ENCODE results near the gene SEPTIN14. TPM values are rescaled to one million over a fixed set of nuclear protein-coding genes. Genes with fewer than 3 reads are reported as not detected.

SEPTIN14 gene
- total RNA-seq, 1 donor from 2014 or later, result not detected

- Mint-ChIP-seq H3K9me3 (peaks cover 13% of the 10 kb centered on the region), H3K4me1 (no peaks in the 10 kb centered on the region), H3K36me3 (no peaks in the 10 kb centered on the region), H3K4me3 (no peak overlapping the region), H3K27ac (no peak overlapping the region), H3K27me3 (ENCODE audit: insufficient read depth, low read depth) (peaks cover 5% of the 10 kb centered on the region)
- H3K9me3 ChIP-seq (ENCODE audit: low read depth), result peaks cover 26% of the 10 kb centered on the region
- no peaks in the 10 kb centered on the region for H3K27me3 ChIP-seq
- no peak overlapping the region for H3K9ac ChIP-seq
- DNase-seq (ENCODE audit: low spot score), result no peak
- H3K4me1 ChIP-seq, result no peaks in the 10 kb centered on the region
- H4K20me1 ChIP-seq (ENCODE audit: low read depth), result no peaks in the 10 kb centered on the region
- H3K79me2 ChIP-seq (ENCODE audit: low read depth), result no peaks in the 10 kb centered on the region
- H3K36me3 ChIP-seq, result no peaks in the 10 kb centered on the region
- no peaks in the 10 kb centered on the region for H3F3A ChIP-seq (ENCODE audit: low read depth)
- H3K4me3 ChIP-seq, result no peak overlapping the region
- no peak overlapping the region for H3K27ac ChIP-seq
- no peak overlapping the region for H2AFZ ChIP-seq (replicated peaks)
- TF ChIP-seq EZH2 (IDR thresholded peaks at IDR 0.05) (no peak), CTCF (IDR thresholded peaks at IDR 0.05) (no peak), EZH2phosphoT487 (IDR thresholded peaks at IDR 0.05) (no peak)
- H3K4me2 ChIP-seq, result no peak overlapping the region
Observed at GRCh38 chr7:55794527-55794926, 68.0 kb downstream of the SEPTIN14 start.

- no peaks in the 10 kb centered on the region for H3K36me3 Mint-ChIP-seq
- Histone ChIP-seq H3K27ac (no peak overlapping the region), H3K4me3 (no peak overlapping the region), H3K9ac (no peak overlapping the region), H3K4me1 (no peaks in the 10 kb centered on the region), H3K4me2 (no peak overlapping the region), H3K27me3 (no peaks in the 10 kb centered on the region), H3K36me3 (no peaks in the 10 kb centered on the region), H3K79me2 (ENCODE audit: low read depth) (no peaks in the 10 kb centered on the region), H3K9me3 (ENCODE audit: low read depth) (peaks cover 20% of the 10 kb centered on the region), H4K20me1 (ENCODE audit: low read depth) (no peaks in the 10 kb centered on the region), H2AFZ (replicated peaks) (no peak overlapping the region), H3F3A (ENCODE audit: low read depth) (no peaks in the 10 kb centered on the region)
- no peak overlapping the region for H3K4me3 Mint-ChIP-seq
- no peaks in the 10 kb centered on the region for H3K4me1 Mint-ChIP-seq
- no peak for DNase-seq (ENCODE audit: low spot score)
- H3K9me3 Mint-ChIP-seq, result peaks cover 7% of the 10 kb centered on the region
- peaks cover 5% of the 10 kb centered on the region for H3K27me3 Mint-ChIP-seq (ENCODE audit: insufficient read depth, low read depth)
- TF ChIP-seq EZH2phosphoT487 (IDR thresholded peaks at IDR 0.05), result no peak
- TF ChIP-seq EZH2 (IDR thresholded peaks at IDR 0.05), result no peak
- no peak for TF ChIP-seq CTCF (IDR thresholded peaks at IDR 0.05)
- no peak overlapping the region for H3K27ac Mint-ChIP-seq
Observed at GRCh38 chr7:55792048-55792447, 70.5 kb downstream of the SEPTIN14 start.

DNA sequence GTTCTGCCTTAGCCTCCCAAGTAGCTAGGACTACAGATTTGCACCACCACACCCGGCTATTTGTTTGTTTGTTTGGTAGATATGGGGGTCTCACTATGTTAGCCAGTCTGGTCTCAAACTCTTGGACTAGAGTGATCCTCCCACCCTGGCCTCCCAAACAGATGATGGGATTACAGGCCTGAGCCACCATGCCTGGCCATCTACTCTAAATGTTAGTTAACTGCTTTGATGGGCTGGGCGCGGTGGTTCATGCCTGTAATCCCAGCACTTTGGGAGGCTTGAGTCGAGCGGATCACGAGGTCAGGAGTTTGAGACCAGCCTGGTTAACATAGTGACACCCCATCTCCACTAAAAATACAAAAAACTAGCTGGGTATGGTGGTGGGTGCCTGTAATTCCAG is 74.8 kb downstream of the SEPTIN14 start:
- H3K36me3 ChIP-seq, result no peaks in the 10 kb centered on the region
- no peaks in the 10 kb centered on the region for H3F3A ChIP-seq (ENCODE audit: low read depth)
- H3K4me3 ChIP-seq, result no peak overlapping the region
- Mint-ChIP-seq H3K36me3 (no peaks in the 10 kb centered on the region), H3K27ac (no peak overlapping the region), H3K27me3 (ENCODE audit: insufficient read depth, low read depth) (peaks cover 2% of the 10 kb centered on the region), H3K4me3 (no peak overlapping the region), H3K4me1 (no peaks in the 10 kb centered on the region), H3K9me3 (peaks cover 4% of the 10 kb centered on the region)
- H3K4me1 ChIP-seq, result no peaks in the 10 kb centered on the region
- H4K20me1 ChIP-seq (ENCODE audit: low read depth), result no peaks in the 10 kb centered on the region
- H3K79me2 ChIP-seq (ENCODE audit: low read depth), result no peaks in the 10 kb centered on the region
- H3K27ac ChIP-seq, result no peak overlapping the region
- TF ChIP-seq EZH2 (IDR thresholded peaks at IDR 0.05), result no peak
- no peak for TF ChIP-seq CTCF (IDR thresholded peaks at IDR 0.05)
- TF ChIP-seq EZH2phosphoT487 (IDR thresholded peaks at IDR 0.05), result no peak
- peaks cover 9% of the 10 kb centered on the region for H3K9me3 ChIP-seq (ENCODE audit: low read depth)
- no peak for DNase-seq (ENCODE audit: low spot score)
- H2AFZ ChIP-seq (replicated peaks), result no peak overlapping the region
- H3K27me3 ChIP-seq, result no peaks in the 10 kb centered on the region
- no peak overlapping the region for H3K9ac ChIP-seq
- H3K4me2 ChIP-seq, result no peak overlapping the region
